Measurements from ENCODE around the gene RPS6KA5.

Gene RPS6KA5

DNA sequence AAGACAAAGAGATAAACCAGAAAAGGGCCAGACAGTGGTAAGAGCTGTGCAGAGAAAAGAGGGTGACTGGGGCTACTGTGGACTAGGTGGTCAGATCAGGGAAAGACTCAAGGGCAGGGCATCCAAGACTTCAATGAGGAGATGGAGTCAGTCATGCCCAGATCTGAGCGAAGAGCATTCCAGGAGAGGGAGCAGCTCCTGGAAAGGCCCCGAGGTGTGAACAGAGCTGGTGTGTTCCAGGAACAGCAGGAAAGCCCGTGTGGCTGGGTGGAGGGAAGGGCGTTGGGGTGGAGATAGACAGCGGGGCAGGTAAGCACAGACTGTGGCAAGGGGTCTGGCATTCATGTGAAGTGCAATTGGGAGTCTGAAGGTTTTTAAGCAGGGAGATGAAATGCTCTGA, 261.0 kb downstream of the RPS6KA5 start:
- H3K36me3 ChIP-seq (ENCODE audit: insufficient read depth, low read length): no peaks in the 10 kb centered on the region
- peaks cover 19% of the 10 kb centered on the region for H3K4me1 ChIP-seq (ENCODE audit: insufficient read depth, low read length)
- no peak overlapping the region for H3K9ac ChIP-seq (ENCODE audit: low read depth, low read length)
- no peaks in the 10 kb centered on the region for H3K9me3 ChIP-seq (ENCODE audit: control insufficient read depth, insufficient read depth, low read length)

- H3K9me3 ChIP-seq (ENCODE audit: control insufficient read depth, insufficient read depth, low read length): no peaks in the 10 kb centered on the region
- H3K4me1 ChIP-seq (ENCODE audit: insufficient read depth, low read length): peaks cover 17% of the 10 kb centered on the region
- no peak overlapping the region for H3K9ac ChIP-seq (ENCODE audit: low read depth, low read length)
- H3K36me3 ChIP-seq (ENCODE audit: insufficient read depth, low read length): no peaks in the 10 kb centered on the region
These were observed 262.5 kb downstream of the RPS6KA5 start for GRCh38 chr14:90797919-90798318.
